GM21529 (cell line): Measurements from ENCODE around the gene MMP21.

Source experiments
- ATAC-seq: cut with Tn5 transposase; IDR thresholded peaks from one replicate; pipeline ENCODE4 v1.9.1; 2021; ENCODE audit not compliant: unreplicated experiment

The MMP21 gene

GRCh38 chr10:125775491-125776106, at the start of gene MMP21:
Gene MMP21 (minus strand): TSS chr10:125775821. CDS start chr10:125775821, 0 bp downstream.
- ATAC-seq, result no peak

GRCh38 chr10:125824736-125825135, 49.1 kb upstream of the MMP21 start:
- ATAC-seq, result no peak

GRCh38 chr10:125823663-125824251, 48.1 kb upstream of the MMP21 start:
- no peak for ATAC-seq

- ATAC-seq, result peak; percentile 77
These were observed 47.4 kb upstream of the MMP21 start, which contains the start of the genes BCCIP and UROS for GRCh38 chr10:125822878-125823662. Gene BCCIP (plus strand): TSS chr10:125823546. CDS start chr10:125823558, 12 bp downstream. Gene UROS (minus strand): TSS chr10:125823258. CDS start chr10:125816499, 6,759 bp downstream.

- peak; percentile 52 for ATAC-seq
These were observed 45.1 kb upstream of the MMP21 start for GRCh38 chr10:125820701-125821100.

- no peak for ATAC-seq
These were observed 41.8 kb upstream of the MMP21 start for GRCh38 chr10:125817337-125817946.

GRCh38 chr10:125816548-125816947, 40.9 kb upstream of the MMP21 start:
- ATAC-seq, result no peak

GRCh38 chr10:125815764-125816163, 40.1 kb upstream of the MMP21 start:
- ATAC-seq, result no peak

- ATAC-seq, result no peak
These were observed 36.6 kb upstream of the MMP21 start for GRCh38 chr10:125812128-125812750.

GRCh38 chr10:125811251-125811650, 35.6 kb upstream of the MMP21 start:
- no peak for ATAC-seq

GRCh38 chr10:125808047-125808446, 32.4 kb upstream of the MMP21 start:
- ATAC-seq, result no peak

GRCh38 chr10:125802739-125803138, 27.1 kb upstream of the MMP21 start:
- no peak for ATAC-seq

- no peak for ATAC-seq
These were observed 26.5 kb upstream of the MMP21 start for GRCh38 chr10:125802131-125802530.

- ATAC-seq, result no peak
These were observed 26.0 kb upstream of the MMP21 start for GRCh38 chr10:125801574-125801973.

GRCh38 chr10:125799451-125800182, 24.0 kb upstream of the MMP21 start:
- no peak for ATAC-seq

GRCh38 chr10:125797994-125798662, 22.5 kb upstream of the MMP21 start:
- no peak for ATAC-seq

GRCh38 chr10:125797424-125797823, 21.8 kb upstream of the MMP21 start:
- no peak for ATAC-seq

- no peak for ATAC-seq
These were observed 20.1 kb upstream of the MMP21 start for GRCh38 chr10:125795637-125796190.

- ATAC-seq, result no peak
These were observed 19.5 kb upstream of the MMP21 start for GRCh38 chr10:125795128-125795527.
